H1 (cell line): ENCODE data around the gene MBOAT1. TPM values are rescaled to one million over a fixed set of nuclear protein-coding genes. Genes with fewer than 3 reads are reported as not detected.

Experiments used
- EGR1 ChIP-seq: IDR thresholded peaks from 2 replicates; pipeline ENCODE4 v1.6.1; 2011; ENCODE audit warnings: low read depth, low read length, borderline replicate concordance
- EP300 ChIP-seq, 2 experiments: IDR thresholded peaks; 1 replicate in 1 of 2; 2 replicates in 1 of 2; pipeline ENCODE4 v1.6.1; 2011 to 2012; ENCODE audit warnings: low read depth in 2 of 2, low read length in 2 of 2, mild to moderate bottlenecking in 2 of 2, borderline replicate concordance in 1 of 2, inconsistent platforms in 1 of 2, moderate library complexity in 1 of 2
- GABPA ChIP-seq: IDR thresholded peaks from 2 replicates; pipeline ENCODE4 v1.6.1; 2011; ENCODE audit warnings: mild to moderate bottlenecking, low read length, moderate library complexity, borderline replicate concordance; ENCODE audit not compliant: insufficient read depth
- JUN ChIP-seq: IDR thresholded peaks from 2 replicates; pipeline ENCODE4 v1.6.1; 2011; ENCODE audit warnings: low read depth, mild to moderate bottlenecking, improper control_type of control experiment, low read length
- SIN3A ChIP-seq, 2 experiments: IDR thresholded peaks in 1 of 2; conservative IDR thresholded peaks in 1 of 2; 2 replicates each; pipeline ENCODE4 v1.6.1; 2011 to 2012; ENCODE audit warnings: low read length in 2 of 2, improper control_type of control experiment in 1 of 2, low read depth in 1 of 2, mild to moderate bottlenecking in 1 of 2
- polyA plus RNA-seq, 7 experiments: library from polyadenylated mRNA; depleted of rRNA in 3 of 7; stranded (reverse) in 5 of 7; unstranded in 2 of 7; fragments of >200 nt in 5 of 7; fragments of 200-250 nt in 2 of 7; gene quantifications; 1 replicate in 5 of 7; 2 replicates in 1 of 7; 4 replicates in 1 of 7; pipeline versions ENCODE4 v1.2.1 to v1.2.3, GENCODE V29; 2011 to 2013; ENCODE audit warnings: missing spikeins in 2 of 7, mixed read lengths in 2 of 7
- total RNA-seq: library from RNA; stranded (reverse); fragmentation: NEBNext Ultra II Directional; extraction: Animal tissue kit (Norgen Biotek cat#: 25700); gene quantifications from 2 replicates; pipeline ENCODE4 v1.2.1, GENCODE V29; 2021

MBOAT1 gene
- total and polyA plus RNA-seq, 2 of the 8 experiments (the other 6 are each of a cell fraction or from before 2014, with no cell fraction given), result 4.9 to 19.5 TPM

DNA sequence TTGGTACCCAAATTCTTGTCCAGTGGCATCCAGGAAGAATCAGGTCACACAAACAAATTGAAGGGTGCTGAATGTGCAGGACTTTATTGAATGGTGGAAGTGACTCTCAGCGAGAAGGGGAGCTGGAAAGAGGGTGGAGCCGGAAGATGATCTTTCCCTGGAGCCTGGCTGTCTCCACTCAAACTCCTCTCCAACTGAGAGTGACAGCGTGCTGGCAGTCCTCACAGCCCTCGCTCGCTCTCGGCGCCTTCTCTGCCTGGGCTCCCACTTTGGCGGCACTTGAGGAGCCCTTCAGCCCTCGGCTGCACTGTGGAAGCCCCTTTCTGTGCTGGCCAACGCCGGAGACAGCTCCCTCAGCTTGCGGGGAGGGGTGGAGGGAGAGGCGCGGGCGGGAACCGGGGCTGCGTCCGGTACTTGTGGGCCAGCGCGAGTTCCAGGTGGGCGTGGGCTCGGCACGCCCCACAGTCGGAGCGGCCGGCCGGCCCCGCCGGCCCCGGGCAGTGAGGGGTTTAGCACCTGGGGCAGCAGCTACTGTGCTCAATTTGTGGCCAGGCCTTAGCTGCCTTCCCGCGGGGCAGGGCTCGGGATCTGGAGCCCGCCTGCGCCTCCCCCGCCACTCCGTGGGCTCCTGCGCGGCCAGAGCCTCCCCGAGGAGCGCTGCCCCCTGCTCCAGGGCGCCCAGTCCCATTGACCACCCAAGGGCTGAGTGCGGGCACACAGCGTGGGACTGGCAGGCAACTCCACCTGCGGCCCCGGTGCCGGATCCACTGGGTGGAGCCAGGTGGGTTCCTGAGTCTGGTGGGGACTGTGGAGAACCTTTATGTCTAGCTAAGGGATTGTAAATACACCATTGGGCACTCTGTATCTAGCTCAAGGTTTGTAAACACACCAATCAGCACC is 26.7 kb upstream of the MBOAT1 start (continued):
- no peak for TF ChIP-seq SIN3A (conservative IDR thresholded peaks at IDR 0.05 in 1 of 2, IDR thresholded peaks at IDR 0.05 in 1 of 2; ENCODE audit: low read depth in 1 of 2, low read length in 2 of 2)
- no peak for TF ChIP-seq EP300 (IDR thresholded peaks at IDR 0.05; ENCODE audit: borderline replicate concordance in 1 of 2, low read depth in 2 of 2, low read length in 2 of 2)
- TF ChIP-seq JUN, result no peak
- no peak for TF ChIP-seq EGR1
- no peak for TF ChIP-seq GABPA
